Neural cell (in vitro differentiated cells): ENCODE measurements around the gene SLC2A14. TPM values are rescaled to one million over a fixed set of nuclear protein-coding genes. Genes with fewer than 3 reads are reported as not detected.
"Not testable (repeated sequence)": the region's sequence is repeated elsewhere in the genome, so short reads cannot be mapped to it uniquely, and the experiment has no call there.

Experiments used
- H2AFZ ChIP-seq: fragments of 200-600, 300-800 bp; sonication (generic), shearing (Covaris generic); 2 replicates; pipeline ENCODE4 v1.6.0; 2014; ENCODE audit warnings: low read depth, mild to moderate bottlenecking, antibody characterized with exemption, low read length, moderate library complexity
- H3F3A ChIP-seq: fragments of 200-600 bp; shearing (Covaris generic); 2 replicates; pipeline ENCODE4 v1.6.1; 2016; ENCODE audit warnings: mild to moderate bottlenecking, moderate library complexity, mixed read lengths, antibody characterized with exemption, low read length; ENCODE audit not compliant: insufficient read depth, poor library complexity, severe bottlenecking
- H3K27ac ChIP-seq: fragments of 200-600, 300-800 bp; sonication (generic), shearing (Covaris generic); 2 replicates; pipeline ENCODE4 v1.5.1; 2014; ENCODE audit warnings: mild to moderate bottlenecking, low read length, moderate library complexity
- H3K27me3 ChIP-seq: fragments of 300-800, 200-600 bp; sonication (generic), shearing (Covaris generic); 2 replicates; pipeline ENCODE4 v1.6.0; 2014; ENCODE audit warnings: mild to moderate bottlenecking, low read depth, low read length, moderate library complexity; ENCODE audit not compliant: insufficient read depth
- H3K36me3 ChIP-seq: fragments of 300-800, 200-600 bp; sonication (generic), shearing (Covaris generic); 2 replicates; pipeline ENCODE4 v1.5.1; 2014; ENCODE audit warnings: mild to moderate bottlenecking, antibody characterized with exemption, low read length, moderate library complexity; ENCODE audit not compliant: insufficient read depth
- H3K4me2 ChIP-seq: fragments of 300-800, 200-600 bp; sonication (generic), shearing (Covaris generic); 2 replicates; pipeline ENCODE4 v1.6.0; 2014; ENCODE audit warnings: mild to moderate bottlenecking, low read length
- H3K4me3 ChIP-seq: fragments of 300-800, 200-600 bp; sonication (generic), shearing (Covaris generic); 2 replicates; pipeline ENCODE4 v1.5.1; 2014; ENCODE audit warnings: mild to moderate bottlenecking, low read length, moderate library complexity
- H3K79me2 ChIP-seq: fragments of 200-600 bp; shearing (Covaris generic); replicated peaks from 2 replicates; pipeline ENCODE4 v1.6.0; 2014; ENCODE audit warnings: mild to moderate bottlenecking, low read length, moderate library complexity; ENCODE audit not compliant: insufficient read depth
- H3K9ac ChIP-seq: fragments of 300-800, 200-600 bp; sonication (generic), shearing (Covaris generic); 2 replicates; pipeline ENCODE4 v1.6.1; 2016; ENCODE audit warnings: mild to moderate bottlenecking, low read length, mixed read lengths
- H3K9me2 ChIP-seq: fragments of 200-600 bp; shearing (Covaris generic); 2 replicates; pipeline ENCODE4 v1.6.1; 2016; ENCODE audit warnings: mild to moderate bottlenecking, low read length, mixed read lengths; ENCODE audit not compliant: insufficient read depth
- H3K9me3 ChIP-seq: fragments of 200-600, 300-800 bp; sonication (generic), shearing (Covaris generic); 2 replicates; pipeline ENCODE4 v1.6.1; 2016; ENCODE audit warnings: mild to moderate bottlenecking, mixed run types, low read length, moderate library complexity, mixed read lengths
- H4K20me1 ChIP-seq: fragments of 200-600 bp; shearing (Covaris generic); 2 replicates; pipeline ENCODE4 v1.6.1; 2016; ENCODE audit warnings: mild to moderate bottlenecking, mixed run types; ENCODE audit not compliant: insufficient read depth
- CTCF ChIP-seq: fragments of 450-650 bp; IDR thresholded peaks from 2 replicates; pipeline ENCODE4 v1.5.1; 2014; ENCODE audit warnings: antibody characterized with exemption, mild to moderate bottlenecking, moderate library complexity; ENCODE audit not compliant: poor library complexity, severe bottlenecking
- EP300 ChIP-seq: fragments of 450-650 bp; conservative IDR thresholded peaks from 2 replicates; pipeline ENCODE4 v1.6.1; 2014; ENCODE audit warnings: antibody characterized with exemption, mild to moderate bottlenecking, moderate library complexity; ENCODE audit not compliant: poor library complexity, severe bottlenecking
- EZH2 ChIP-seq: fragments of 200-600, 300-800 bp; shearing (Covaris generic), sonication (generic); IDR thresholded peaks from 2 replicates; pipeline ENCODE4 v1.6.1; 2014; ENCODE audit warnings: antibody characterized with exemption, low read length, borderline replicate concordance, mild to moderate bottlenecking; ENCODE audit not compliant: insufficient read depth, poor library complexity, severe bottlenecking
- MXI1 ChIP-seq: fragments of 450-650 bp; conservative IDR thresholded peaks from 2 replicates; pipeline ENCODE4 v1.6.1; 2014; ENCODE audit warnings: antibody characterized with exemption, mild to moderate bottlenecking; ENCODE audit not compliant: poor library complexity, severe bottlenecking
- POLR2AphosphoS5 ChIP-seq: IDR thresholded peaks from 2 replicates; pipeline ENCODE4 v1.6.1; 2012
- RAD21 ChIP-seq: fragments of 450-650 bp; conservative IDR thresholded peaks from 2 replicates; pipeline ENCODE4 v1.6.1; 2014; ENCODE audit warnings: antibody characterized with exemption, mild to moderate bottlenecking, moderate library complexity
- REST ChIP-seq: IDR thresholded peaks from 2 replicates; pipeline ENCODE4 v1.6.1; 2012; ENCODE audit warnings: borderline replicate concordance
- SMC3 ChIP-seq: fragments of 450-650 bp; conservative IDR thresholded peaks from 2 replicates; pipeline ENCODE4 v1.6.1; 2014; ENCODE audit warnings: antibody characterized with exemption, mild to moderate bottlenecking, moderate library complexity; ENCODE audit not compliant: poor library complexity
- TAF1 ChIP-seq: IDR thresholded peaks from 2 replicates; pipeline ENCODE4 v1.6.1; 2012; ENCODE audit warnings: low read depth
- polyA plus RNA-seq: library from polyadenylated mRNA; depleted of rRNA; stranded (reverse); fragments of >200 nt; gene quantifications from 2 replicates; pipeline ENCODE4 v1.2.3, GENCODE V29; 2014

Gene SLC2A14
- polyA plus RNA-seq, 1 donor from 2014 or later, result not detected

- not testable (repeated sequence) for H3K27me3 ChIP-seq, H3K36me3 ChIP-seq, H3K4me3 ChIP-seq, H3K9me3 ChIP-seq, H3K9ac ChIP-seq, H3K27ac ChIP-seq, H3F3A ChIP-seq, H3K4me2 ChIP-seq, H4K20me1 ChIP-seq, H3K9me2 ChIP-seq, H3K79me2 ChIP-seq, H2AFZ ChIP-seq
These were observed 43.0 kb downstream of the SLC2A14 start for GRCh38 chr12:7829737-7830136.

- not testable (repeated sequence) for H3F3A ChIP-seq, H3K4me2 ChIP-seq, H3K79me2 ChIP-seq, H2AFZ ChIP-seq, H3K27ac ChIP-seq, H3K9me3 ChIP-seq, H4K20me1 ChIP-seq, H3K36me3 ChIP-seq, H3K4me3 ChIP-seq, H3K9ac ChIP-seq, H3K9me2 ChIP-seq, H3K27me3 ChIP-seq
These were observed 47.0 kb downstream of the SLC2A14 start for GRCh38 chr12:7825754-7826153.

- Histone ChIP-seq H3K9me3 (no peaks in the 10 kb centered on the region), H3F3A (no peaks in the 10 kb centered on the region), H3K27ac (no peak overlapping the region), H2AFZ (no peak overlapping the region), H3K9me2 (no peaks in the 10 kb centered on the region), H3K4me2 (no peak overlapping the region), H3K27me3 (no peaks in the 10 kb centered on the region), H4K20me1 (no peaks in the 10 kb centered on the region), H3K79me2 (no peaks in the 10 kb centered on the region), H3K36me3 (no peaks in the 10 kb centered on the region), H3K4me3 (no peak overlapping the region), H3K9ac (no peak overlapping the region)
- TF ChIP-seq POLR2AphosphoS5 (no peak), REST (no peak), EZH2 (no peak), EP300 (no peak), CTCF (peak; percentile 66), RAD21 (peak; percentile 54), SMC3 (peak; percentile 47), TAF1 (no peak), MXI1 (no peak)
These were observed 65.7 kb downstream of the SLC2A14 start for GRCh38 chr12:7806863-7807487.

GRCh38 chr12:7806319-7806718 is 66.4 kb downstream of the SLC2A14 start:
- H3F3A ChIP-seq, H3K27ac ChIP-seq, H3K9ac ChIP-seq, H2AFZ ChIP-seq, H3K4me2 ChIP-seq, H3K36me3 ChIP-seq, H4K20me1 ChIP-seq, H3K27me3 ChIP-seq, H3K4me3 ChIP-seq, H3K79me2 ChIP-seq, H3K9me2 ChIP-seq, H3K9me3 ChIP-seq: not testable (repeated sequence)
